IPS-20b (cell line): Measurements from ENCODE around the gene ELF2.
A peak's percentile ranks its signal among the peaks of the same experiment; 100 is the strongest.
"Not testable (repeated sequence)": the region's sequence is repeated elsewhere in the genome, so short reads cannot be mapped to it uniquely, and the experiment has no call there.

Experiments used
- H3K27ac ChIP-seq: one replicate; pipeline ENCODE4 v1.5.1; 2013; ENCODE audit warnings: low read length
- H3K27me3 ChIP-seq: 2 replicates; pipeline ENCODE4 v1.6.1; 2013; ENCODE audit warnings: mild to moderate bottlenecking, low read length, inconsistent platforms; ENCODE audit not compliant: insufficient read depth
- H3K36me3 ChIP-seq: 2 replicates; pipeline ENCODE4 v1.6.1; 2013; ENCODE audit warnings: low read depth, mild to moderate bottlenecking, inconsistent platforms, low read length, moderate library complexity; ENCODE audit not compliant: insufficient read depth
- H3K4me1 ChIP-seq: 2 replicates; pipeline ENCODE4 v1.6.1; 2013; ENCODE audit warnings: mild to moderate bottlenecking, control low read depth, inconsistent platforms, low read length, moderate library complexity; ENCODE audit not compliant: insufficient read depth
- H3K4me3 ChIP-seq: 2 replicates; pipeline ENCODE4 v1.5.1; 2013; ENCODE audit warnings: mild to moderate bottlenecking, low read length, inconsistent platforms
- H3K9ac ChIP-seq: 2 replicates; pipeline ENCODE4 v1.6.1; 2013; ENCODE audit warnings: low read depth, mild to moderate bottlenecking, inconsistent platforms, low read length, moderate library complexity
- H3K9me3 ChIP-seq: 2 replicates; pipeline ENCODE4 v1.6.1; 2013; ENCODE audit warnings: mild to moderate bottlenecking, low read depth, low read length, inconsistent platforms; ENCODE audit not compliant: insufficient read depth

ELF2 gene

GRCh38 chr4:139028191-139028661 is 148.8 kb downstream of the ELF2 start:
- peaks cover 6% of the 10 kb centered on the region; the same call in 1 of the 2 replicates for H3K4me1 ChIP-seq
- no peaks in the 10 kb centered on the region for H3K27me3 ChIP-seq
- no peak overlapping the region for H3K9ac ChIP-seq
- no peaks in the 10 kb centered on the region for H3K9me3 ChIP-seq
- H3K4me3 ChIP-seq: no peak overlapping the region
- no peak overlapping the region for H3K27ac ChIP-seq
- no peaks in the 10 kb centered on the region for H3K36me3 ChIP-seq

GRCh38 chr4:139027776-139028175 is 149.2 kb downstream of the ELF2 start:
- Histone ChIP-seq H3K9me3 (no peaks in the 10 kb centered on the region), H3K36me3 (no peaks in the 10 kb centered on the region), H3K9ac (no peak overlapping the region), H3K27ac (no peak overlapping the region), H3K27me3 (no peaks in the 10 kb centered on the region), H3K4me1 (peaks cover 6% of the 10 kb centered on the region; the same call in 1 of the 2 replicates), H3K4me3 (no peak overlapping the region)

- Histone ChIP-seq H3K4me3 (no peak overlapping the region), H3K9me3 (no peaks in the 10 kb centered on the region), H3K4me1 (peaks cover 15% of the 10 kb centered on the region; the same call in 1 of the 2 replicates), H3K36me3 (peaks cover 4% of the 10 kb centered on the region; the same call in 1 of the 2 replicates), H3K9ac (no peak overlapping the region), H3K27ac (no peak overlapping the region), H3K27me3 (no peaks in the 10 kb centered on the region)
Observed at GRCh38 chr4:139025841-139026240, 151.2 kb downstream of the ELF2 start.

GRCh38 chr4:139024686-139025085 is 152.3 kb downstream of the ELF2 start:
- H3K9ac ChIP-seq: no peak overlapping the region

GRCh38 chr4:139022835-139023234 is 154.2 kb downstream of the ELF2 start:
- H3K9me3 ChIP-seq: no peaks in the 10 kb centered on the region
- H3K27ac ChIP-seq: no peak overlapping the region
- H3K27me3 ChIP-seq: no peaks in the 10 kb centered on the region
- peaks cover 6% of the 10 kb centered on the region; the same call in 1 of the 2 replicates for H3K36me3 ChIP-seq
- no peak overlapping the region for H3K4me3 ChIP-seq
- peaks cover 36% of the 10 kb centered on the region; the same call in 1 of the 2 replicates for H3K4me1 ChIP-seq
- H3K9ac ChIP-seq: no peak overlapping the region

More at GRCh38 chr4:139024686-139025085, 152.3 kb downstream of the ELF2 start:
- H3K9me3 ChIP-seq: no peaks in the 10 kb centered on the region
- H3K4me1 ChIP-seq: peaks cover 22% of the 10 kb centered on the region; the same call in 1 of the 2 replicates
- peaks cover 4% of the 10 kb centered on the region; the same call in 1 of the 2 replicates for H3K36me3 ChIP-seq
- H3K4me3 ChIP-seq: no peak overlapping the region
- H3K27ac ChIP-seq: no peak overlapping the region
- H3K27me3 ChIP-seq: no peaks in the 10 kb centered on the region

GRCh38 chr4:139021071-139021470 is 155.9 kb downstream of the ELF2 start:
- not testable (repeated sequence) for H3K27me3 ChIP-seq, H3K36me3 ChIP-seq, H3K4me3 ChIP-seq, H3K9me3 ChIP-seq
- Histone ChIP-seq H3K4me1 (peaks cover 36% of the 10 kb centered on the region; the same call in 1 of the 2 replicates), H3K27ac (peak overlapping the region; percentile 76), H3K9ac (peak overlapping the region; percentile 34; the same call in 1 of the 2 replicates)

GRCh38 chr4:139020384-139020783 is 156.6 kb downstream of the ELF2 start:
- H3K27me3 ChIP-seq: no peaks in the 10 kb centered on the region
- peaks cover 6% of the 10 kb centered on the region; the same call in 1 of the 2 replicates for H3K36me3 ChIP-seq
- peak overlapping the region; percentile 51 for H3K4me3 ChIP-seq
- H3K9ac ChIP-seq: peak overlapping the region; percentile 34; the same call in 1 of the 2 replicates
- H3K9me3 ChIP-seq: no peaks in the 10 kb centered on the region
- H3K27ac ChIP-seq: peak overlapping the region; percentile 76
- peaks cover 36% of the 10 kb centered on the region; the same call in 1 of the 2 replicates for H3K4me1 ChIP-seq

GRCh38 chr4:139018971-139019758 is 157.9 kb downstream of the ELF2 start:
- Histone ChIP-seq H3K27ac (no peak overlapping the region), H3K27me3 (peaks cover 7% of the 10 kb centered on the region; the same call in 1 of the 2 replicates), H3K9ac (peak overlapping the region; percentile 21; the same call in 1 of the 2 replicates), H3K9me3 (no peaks in the 10 kb centered on the region), H3K36me3 (peaks cover 6% of the 10 kb centered on the region; the same call in 1 of the 2 replicates), H3K4me3 (peak overlapping the region; percentile 51), H3K4me1 (peaks cover 43% of the 10 kb centered on the region)

- Histone ChIP-seq H3K27me3 (peaks cover 7% of the 10 kb centered on the region; the same call in 1 of the 2 replicates), H3K27ac (no peak overlapping the region), H3K9ac (peak overlapping the region; percentile 39; the same call in 1 of the 2 replicates), H3K4me1 (peaks cover 50% of the 10 kb centered on the region), H3K36me3 (peaks cover 6% of the 10 kb centered on the region; the same call in 1 of the 2 replicates), H3K4me3 (peak overlapping the region; percentile 51), H3K9me3 (no peaks in the 10 kb centered on the region)
Observed at GRCh38 chr4:139018501-139018900, 158.5 kb downstream of the ELF2 start.

- Histone ChIP-seq H3K36me3 (peaks cover 6% of the 10 kb centered on the region; the same call in 1 of the 2 replicates), H3K4me1 (peaks cover 50% of the 10 kb centered on the region), H3K27ac (no peak overlapping the region), H3K4me3 (peak overlapping the region; percentile 51), H3K27me3 (peaks cover 7% of the 10 kb centered on the region; the same call in 1 of the 2 replicates), H3K9ac (no peak overlapping the region), H3K9me3 (no peaks in the 10 kb centered on the region)
Observed at GRCh38 chr4:139017861-139018260, 159.2 kb downstream of the ELF2 start.

GRCh38 chr4:139015948-139016471 is 161.0 kb downstream of the ELF2 start:
- peaks cover 7% of the 10 kb centered on the region; the same call in 1 of the 2 replicates for H3K27me3 ChIP-seq
- no peaks in the 10 kb centered on the region for H3K9me3 ChIP-seq
- H3K4me3 ChIP-seq: peak overlapping the region; percentile 99
- H3K4me1 ChIP-seq: peaks cover 42% of the 10 kb centered on the region
- peak overlapping the region; percentile 94 for H3K9ac ChIP-seq
- H3K27ac ChIP-seq: no peak overlapping the region
- 0 out of 2 replicates have a peak, but pooled peaks cover 2% of the 10 kb centered on the region for H3K36me3 ChIP-seq
